Measurements from ENCODE around the gene UTF1.
"Not testable (repeated sequence)": the region's sequence is repeated elsewhere in the genome, so short reads cannot be mapped to it uniquely, and the experiment has no call there.

Gene UTF1

DNA sequence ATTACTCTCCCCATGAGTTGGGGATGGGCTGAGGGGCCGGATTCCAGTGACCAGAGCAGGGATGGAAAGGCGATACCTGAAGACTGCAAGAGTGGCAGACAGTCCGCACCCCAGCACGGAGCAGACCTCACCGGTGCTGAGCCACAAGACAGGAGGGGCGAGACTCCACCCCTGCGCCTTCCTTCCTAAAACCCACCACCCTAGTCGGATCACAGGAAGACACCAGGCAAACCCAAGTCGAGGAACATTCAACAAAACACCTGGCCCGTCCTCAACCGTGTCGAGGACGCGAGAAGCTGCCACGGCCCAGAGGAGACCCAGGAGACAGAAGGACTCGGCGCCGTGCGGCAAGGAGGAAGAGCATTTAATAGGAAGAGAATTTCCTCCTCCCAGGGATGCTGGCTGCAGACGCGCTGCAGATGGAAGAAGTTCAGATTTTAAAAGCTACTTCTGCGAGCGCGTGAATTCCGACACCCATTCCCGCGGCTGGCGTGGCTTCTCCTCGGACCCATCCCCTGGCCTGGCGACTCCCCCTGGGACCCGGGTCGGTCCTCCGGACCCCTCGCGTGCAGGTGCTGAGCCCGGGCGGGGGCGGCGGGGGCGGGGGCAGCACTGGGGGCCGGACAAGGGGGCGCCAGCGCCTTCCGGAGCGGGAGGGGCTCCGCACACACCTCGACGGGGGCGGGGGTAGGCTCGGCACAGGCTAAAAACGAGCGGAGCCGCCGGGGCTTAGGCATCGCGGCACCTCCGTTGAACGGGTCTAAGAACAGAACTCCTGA is 563 bp upstream of the UTF1 start:
- no peak for DNase-seq (ENCODE audit: low spot score)

DNA sequence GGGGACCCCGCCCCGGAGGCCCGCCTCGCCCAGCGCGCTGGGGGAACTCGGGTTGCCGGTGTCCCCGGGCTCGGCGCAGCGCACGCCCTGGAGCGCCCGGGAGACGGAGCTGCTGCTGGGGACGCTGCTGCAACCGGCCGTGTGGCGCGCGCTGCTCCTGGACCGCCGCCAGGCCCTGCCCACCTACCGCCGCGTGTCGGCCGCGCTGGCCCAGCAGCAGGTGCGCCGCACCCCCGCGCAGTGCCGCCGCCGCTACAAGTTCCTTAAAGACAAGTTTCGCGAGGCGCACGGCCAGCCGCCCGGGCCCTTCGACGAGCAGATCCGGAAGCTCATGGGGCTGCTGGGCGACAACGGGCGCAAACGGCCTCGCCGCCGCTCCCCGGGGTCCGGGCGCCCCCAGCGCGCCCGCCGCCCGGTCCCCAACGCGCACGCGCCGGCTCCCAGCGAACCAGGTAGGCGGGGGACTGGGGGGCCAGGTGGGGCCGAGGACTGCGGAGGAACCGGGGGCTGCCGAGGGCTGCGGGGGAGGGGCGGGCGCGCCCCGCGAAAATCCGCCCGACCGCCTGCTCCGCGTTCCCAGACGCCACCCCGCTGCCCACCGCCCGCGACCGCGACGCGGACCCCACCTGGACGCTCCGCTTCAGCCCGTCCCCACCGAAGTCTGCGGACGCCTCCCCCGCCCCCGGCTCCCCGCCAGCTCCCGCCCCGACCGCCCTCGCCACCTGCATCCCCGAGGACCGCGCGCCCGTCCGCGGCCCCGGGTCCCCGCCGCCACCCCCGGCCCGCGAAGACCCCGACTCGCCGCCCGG is 574 bp downstream of the UTF1 start:
- DNase-seq (ENCODE audit: low spot score): no peak

DNA sequence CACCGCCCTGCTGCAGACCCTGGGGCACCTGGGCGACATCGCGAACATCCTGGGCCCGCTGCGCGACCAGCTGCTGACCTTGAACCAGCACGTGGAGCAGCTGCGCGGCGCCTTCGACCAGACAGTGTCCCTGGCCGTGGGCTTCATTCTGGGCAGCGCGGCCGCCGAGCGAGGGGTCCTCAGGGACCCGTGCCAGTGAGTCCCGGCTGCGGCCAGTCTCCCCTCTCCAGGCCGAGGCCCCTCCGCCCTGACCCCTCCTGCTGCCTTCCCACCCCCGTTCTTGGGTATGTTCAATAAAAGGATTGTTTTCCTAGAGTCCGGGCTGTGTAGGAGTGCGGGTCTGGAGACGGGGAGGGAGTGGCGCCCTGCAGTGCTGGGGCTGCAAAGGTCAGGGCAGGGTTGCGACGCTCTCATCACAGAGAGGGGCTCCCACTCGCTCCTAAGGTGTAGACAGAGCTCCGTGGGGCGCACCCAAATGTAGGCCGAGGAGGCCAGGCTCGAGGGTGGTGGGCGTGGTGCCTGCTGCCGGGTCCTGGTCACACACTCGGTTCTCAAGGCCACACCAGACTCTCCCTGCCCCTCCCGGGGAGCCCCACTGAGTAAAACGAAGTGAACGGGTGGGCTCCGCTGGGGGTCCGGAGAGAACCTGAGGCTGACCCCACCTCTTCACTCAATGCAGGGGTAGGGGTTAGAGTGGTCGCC is 1.4 kb downstream of the UTF1 start:
- DNase-seq (ENCODE audit: low spot score): no peak

DNA sequence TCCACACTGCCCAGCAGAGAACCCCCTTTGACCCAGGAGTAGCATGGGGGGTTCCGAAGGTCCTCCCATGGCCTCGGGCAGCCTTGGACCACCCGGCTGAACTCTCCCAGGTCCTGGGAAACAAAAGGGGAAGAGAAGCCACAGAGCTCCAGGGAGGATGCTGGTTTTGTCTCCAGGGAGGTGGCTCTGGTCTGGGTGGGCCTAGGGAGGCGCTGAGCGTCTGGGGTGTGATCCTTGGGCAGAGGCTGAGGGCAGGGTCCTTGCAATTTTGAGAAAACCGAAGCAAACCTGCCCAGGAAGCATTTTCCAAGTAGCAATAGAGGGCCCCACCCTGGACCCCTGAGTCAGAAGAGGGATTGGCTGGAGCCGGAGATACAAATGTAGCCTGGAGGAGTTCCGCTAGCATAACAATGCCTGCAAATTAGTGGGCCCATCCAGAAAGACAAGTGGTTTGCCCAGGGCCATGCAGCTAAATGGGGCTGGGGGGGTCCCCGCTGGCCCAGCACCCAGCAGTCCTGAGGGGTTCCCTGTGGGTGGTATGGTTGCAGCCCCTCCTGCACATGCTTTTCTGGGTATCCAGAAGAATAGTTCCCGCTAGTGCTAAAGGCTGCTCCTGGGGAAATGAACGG is 2.0 kb downstream of the UTF1 start:
- no peak for DNase-seq (ENCODE audit: low spot score)

DNA sequence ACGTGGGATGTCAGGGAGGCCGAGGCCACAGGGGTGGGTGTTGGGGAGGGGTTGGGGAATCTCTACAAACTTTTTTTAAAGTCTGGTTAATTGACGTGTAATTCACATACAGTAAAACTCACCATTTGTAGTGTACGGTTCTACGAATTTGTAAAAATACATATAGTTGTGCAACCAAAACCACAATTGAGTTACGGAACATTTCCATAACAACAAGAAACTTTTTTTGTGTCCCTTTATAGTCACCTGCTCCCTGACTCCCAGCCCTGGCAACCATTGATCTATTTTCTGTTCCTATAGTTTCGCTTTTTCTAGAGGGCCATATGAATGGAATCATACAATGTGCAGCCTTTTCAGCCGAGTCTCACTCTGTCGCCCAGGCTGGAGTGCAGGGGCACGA is 4.8 kb downstream of the UTF1 start:
- DNase-seq (ENCODE audit: low spot score): not testable (repeated sequence)

DNA sequence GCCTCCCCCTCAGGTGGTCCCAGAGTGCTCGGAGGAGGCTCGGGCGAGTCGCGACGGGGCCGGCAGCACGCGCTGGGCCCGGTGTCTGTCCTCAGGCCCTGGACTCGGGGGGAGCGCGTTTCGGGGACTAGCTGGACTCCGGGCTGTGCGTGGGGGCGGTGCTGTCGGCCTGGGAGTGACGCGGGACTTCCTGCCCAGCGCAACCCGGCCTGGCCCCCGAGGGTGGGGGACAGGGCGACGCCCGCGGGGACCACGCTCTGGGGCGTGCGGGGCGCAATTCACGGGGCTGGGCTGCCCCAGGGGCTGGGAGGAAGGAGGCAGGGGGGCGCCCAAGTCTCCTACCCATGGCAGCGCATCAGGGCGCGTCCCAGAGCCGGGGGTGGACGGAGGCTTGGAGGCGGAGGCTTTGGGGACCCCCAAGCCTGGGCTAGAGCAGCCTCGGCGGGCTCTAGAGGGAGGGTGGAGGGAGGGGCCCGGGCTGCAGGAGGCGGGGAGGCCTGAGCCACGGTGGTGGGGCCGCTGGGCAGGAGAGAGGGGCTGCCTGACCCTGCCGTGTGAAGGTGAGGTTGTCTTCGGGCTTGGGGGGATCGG is 5.3 kb downstream of the UTF1 start:
- DNase-seq (ENCODE audit: low spot score): no peak

DNA sequence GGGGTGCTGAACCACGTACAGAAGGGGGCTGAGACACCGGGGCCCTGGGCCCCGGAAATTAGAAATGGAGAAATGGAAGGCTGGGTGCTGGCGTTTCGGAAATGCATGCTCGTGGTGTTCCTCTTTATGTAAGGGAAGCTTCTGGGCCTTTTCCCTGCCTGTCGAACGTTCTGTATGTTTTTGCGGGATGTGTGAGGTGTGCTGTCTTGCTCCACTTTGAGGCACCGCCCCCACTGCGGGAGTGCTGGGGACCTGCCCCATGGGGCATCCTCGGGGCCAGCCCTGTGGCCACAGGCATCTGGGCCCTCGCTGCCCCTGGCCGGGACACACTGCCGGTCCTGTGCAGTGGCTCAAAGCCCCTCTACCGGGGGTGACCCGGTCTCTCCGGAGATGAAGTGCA is 5.9 kb downstream of the UTF1 start:
- no peak for DNase-seq (ENCODE audit: low spot score)

DNA sequence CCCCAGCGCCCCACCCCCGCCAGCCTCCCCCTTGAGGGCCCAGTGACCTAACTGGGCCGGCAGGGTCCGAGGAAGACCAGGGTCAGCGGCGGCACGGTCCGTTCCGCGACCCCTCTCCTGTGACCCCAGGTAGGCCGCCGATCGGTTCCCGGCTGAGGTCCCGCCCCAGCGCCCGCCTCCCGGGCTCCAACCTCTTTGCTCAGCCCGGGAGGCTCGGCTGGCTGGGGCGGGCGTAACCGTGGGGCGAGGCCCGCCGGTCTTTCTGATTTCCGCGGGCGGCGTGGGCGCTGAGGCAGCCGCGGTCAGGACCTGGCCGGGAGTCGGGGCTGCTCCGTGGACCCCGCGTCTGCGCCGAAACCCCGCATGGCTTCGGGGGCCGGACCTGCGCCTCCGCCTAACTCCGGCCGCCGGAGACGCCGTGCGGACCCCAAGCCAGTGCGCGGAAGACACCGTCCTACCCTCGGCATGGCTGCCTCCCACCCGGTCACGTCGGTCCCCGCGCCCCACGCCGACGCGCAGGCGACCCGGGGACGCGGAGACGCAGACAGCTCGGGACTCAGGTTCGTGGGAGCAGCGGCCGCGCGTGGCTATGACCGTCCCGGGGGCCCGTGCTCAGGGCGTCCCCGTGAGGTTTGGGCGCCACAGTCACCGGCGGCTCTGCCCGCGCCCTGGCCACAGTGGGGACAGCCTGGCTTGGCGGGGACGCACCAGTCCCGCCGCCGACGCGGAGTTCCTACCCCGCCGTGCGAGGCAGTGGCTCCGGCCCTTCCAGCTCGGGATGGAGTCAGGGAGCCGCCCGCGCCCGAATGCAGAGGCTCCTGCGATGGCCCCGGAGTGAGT is 6.6 kb downstream of the UTF1 start:
- DNase-seq (ENCODE audit: low spot score): no peak

DNA sequence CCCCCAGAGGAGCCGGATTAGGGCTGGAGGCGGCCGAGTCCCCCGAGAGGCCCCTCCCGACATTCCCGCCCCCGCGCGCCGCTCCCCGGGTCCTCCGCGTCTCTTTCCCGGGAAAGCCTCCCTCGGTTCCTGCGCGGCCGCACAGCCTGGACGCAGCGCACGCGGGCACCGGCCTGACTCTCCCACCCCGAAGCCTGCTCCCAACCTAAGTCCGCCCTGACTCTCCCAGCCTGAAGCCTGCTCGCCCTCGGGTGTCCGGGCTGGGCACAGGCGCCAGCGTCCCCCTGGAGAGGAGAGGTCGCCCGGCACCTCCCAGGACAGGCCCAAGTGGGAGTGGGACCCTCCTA is 7.2 kb downstream of the UTF1 start:
- DNase-seq (ENCODE audit: low spot score): no peak

DNA sequence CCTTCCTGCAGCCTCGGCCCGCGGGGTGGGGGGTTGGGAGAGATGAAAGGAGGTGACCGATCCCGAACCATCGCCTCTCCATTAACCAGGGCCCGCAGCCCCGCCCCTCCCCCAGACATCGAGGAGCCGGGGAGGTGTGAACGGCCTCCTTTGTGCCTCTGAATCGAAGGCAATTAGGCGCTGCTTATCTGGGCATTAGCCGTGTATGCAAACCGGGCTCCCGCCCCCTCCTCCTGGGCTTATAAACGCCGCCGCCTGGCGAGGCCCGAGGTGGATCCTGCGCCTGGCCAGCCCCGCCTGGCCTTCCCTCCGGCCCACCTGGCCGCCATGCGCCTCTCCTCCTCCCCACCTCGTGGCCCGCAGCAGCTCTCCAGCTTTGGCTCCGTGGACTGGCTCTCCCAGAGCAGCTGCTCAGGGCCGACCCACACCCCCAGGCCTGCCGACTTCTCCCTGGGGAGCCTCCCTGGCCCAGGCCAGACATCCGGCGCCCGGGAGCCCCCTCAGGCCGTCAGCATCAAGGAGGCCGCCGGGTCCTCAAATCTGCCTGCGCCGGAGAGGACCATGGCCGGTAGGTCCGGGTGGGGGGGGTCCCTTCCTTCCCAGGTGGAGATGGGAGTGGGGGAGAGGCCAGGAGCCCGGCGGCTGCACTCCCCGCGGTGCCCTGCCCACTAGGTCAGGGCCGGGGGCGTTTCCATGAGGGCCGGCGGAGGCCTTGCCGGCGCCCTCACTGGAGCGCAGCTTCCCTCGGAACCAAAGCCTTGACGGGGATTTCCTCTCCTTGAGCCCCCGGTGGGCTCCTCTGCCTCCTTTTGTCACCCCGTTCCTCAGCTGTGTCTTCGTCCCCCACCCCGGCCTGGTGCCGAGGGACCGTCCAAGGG is 7.8 kb downstream of the UTF1 start, which contains the start of gene VENTX:
Gene VENTX (plus strand): TSS at position 268 of the 878 bp plus-strand sequence. CDS start 60 bp downstream, at position 328.
- no peak for DNase-seq (ENCODE audit: low spot score)

DNA sequence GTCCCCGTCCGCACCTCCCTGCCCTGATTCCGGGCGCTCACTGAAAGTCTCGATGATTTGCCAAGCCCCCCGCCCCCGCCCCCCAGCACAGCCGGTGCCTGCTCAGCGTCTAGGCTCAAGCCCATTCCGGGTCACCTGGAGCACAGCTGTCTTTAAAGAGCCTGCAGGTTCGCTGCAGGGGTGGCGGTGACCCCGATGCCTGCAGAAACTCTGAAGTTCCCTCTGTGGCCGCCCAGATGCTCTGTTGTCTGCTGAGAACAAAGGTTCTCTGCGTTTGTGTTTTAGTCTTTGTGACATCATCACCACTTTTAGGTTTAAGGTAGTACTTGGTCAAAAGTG is 8.4 kb downstream of the UTF1 start:
- no peak for DNase-seq (ENCODE audit: low spot score)

DNA sequence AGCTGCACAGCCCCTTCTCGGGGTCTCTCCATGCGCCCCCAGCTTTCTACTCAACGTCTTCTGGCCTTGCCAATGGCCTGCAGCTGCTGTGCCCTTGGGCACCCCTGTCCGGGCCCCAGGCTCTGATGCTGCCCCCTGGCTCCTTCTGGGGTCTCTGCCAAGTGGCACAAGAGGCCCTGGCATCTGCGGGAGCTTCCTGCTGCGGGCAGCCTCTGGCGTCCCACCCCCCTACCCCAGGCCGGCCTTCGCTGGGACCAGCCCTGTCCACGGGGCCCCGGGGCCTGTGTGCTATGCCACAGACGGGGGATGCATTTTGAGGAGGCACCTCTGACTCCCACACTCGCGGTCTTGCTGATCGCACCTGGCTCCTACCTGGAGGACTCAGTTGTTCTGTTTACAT is 10.0 kb downstream of the UTF1 start:
- DNase-seq (ENCODE audit: low spot score): no peak

DNA sequence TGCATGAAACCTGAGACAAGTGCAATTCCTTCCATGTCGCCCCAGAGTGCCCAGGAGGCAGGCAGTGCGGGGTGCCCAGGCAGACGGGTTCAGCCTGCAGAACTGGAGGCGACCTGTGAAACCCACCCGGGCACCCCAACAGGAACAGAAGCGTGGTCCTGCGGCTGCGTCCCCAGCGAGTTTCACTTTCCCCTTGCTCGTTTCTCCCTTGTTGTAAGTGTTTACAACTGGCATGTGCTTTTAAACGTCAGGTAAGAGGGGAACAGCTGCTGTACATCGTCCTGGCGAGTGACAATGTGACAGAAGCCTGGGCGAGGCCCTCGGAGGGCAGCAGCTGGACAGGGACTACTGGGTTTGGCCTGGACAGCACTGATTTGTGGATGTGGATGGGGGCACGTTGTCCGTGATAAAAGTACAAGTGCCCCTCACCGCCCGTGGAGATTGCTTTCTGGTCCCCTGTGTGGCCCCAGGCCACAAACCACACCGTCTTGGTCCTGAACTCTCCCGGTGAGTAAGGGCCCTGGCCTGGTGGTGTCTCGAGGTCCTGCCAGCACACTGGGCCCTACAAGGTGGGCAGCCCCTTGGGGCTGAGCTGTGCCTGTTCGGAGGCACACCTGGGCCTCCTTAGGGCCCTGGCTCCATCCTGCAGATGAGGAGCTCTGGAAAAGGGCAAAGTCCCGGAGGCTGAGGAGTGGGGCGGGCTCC is 11.6 kb downstream of the UTF1 start:
- DNase-seq (ENCODE audit: low spot score): no peak

DNA sequence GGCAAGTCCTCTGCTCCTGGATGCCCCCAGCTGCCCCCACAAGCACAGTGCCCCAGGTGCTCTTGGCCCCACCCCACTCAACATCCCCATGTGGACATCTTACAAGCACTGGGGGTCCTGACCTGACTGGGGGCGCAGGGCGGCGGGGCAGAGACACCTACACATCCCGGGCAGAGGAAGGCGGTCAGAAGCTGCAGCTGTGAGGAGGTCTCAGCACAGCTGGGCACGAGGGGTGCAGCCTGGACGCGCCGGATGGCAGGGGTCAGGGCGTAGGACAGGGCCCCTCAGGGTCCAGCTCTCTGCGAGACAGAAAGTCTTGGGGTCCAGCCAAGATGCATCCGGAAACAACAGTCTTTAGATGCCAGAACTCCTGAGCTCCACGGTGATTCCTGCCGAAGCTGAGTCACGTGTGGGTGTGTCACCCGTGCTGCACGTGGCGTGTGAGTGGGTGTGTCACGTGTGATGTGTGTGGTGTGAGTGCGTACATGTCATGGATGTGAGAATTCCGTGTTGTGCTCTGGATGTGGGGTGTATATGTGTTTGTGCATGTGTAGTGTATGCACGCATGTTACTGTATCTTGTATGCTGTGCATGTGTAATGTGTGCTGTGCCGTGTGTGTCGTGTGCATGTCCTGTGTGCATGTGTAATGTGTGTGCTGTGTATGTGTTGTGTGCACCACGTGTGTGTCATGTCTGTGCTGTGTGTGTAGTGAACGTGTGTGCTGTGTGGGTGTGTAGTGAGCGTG is 12.8 kb downstream of the UTF1 start:
- peak; percentile 25 for DNase-seq (ENCODE audit: low spot score)

DNA sequence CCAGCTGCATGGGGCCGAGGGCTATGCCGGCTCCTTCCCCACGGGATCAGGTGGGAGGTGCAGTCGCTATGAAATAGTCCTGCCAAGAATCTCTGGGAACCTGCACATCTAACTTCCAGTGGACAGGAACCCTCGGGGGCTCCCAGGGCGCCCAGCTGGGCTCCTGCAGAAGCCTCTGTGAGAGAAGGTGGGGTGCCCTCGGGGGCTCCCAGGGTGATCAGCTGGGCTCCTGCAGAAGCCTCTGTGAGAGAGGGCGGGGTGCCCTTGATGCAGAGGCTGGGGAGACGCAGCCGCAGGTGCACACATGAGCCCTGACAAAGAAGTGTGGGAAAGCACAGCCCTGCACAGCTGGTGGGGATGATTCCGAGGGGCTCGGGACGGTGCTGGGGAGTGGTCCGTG is 13.6 kb downstream of the UTF1 start:
- no peak for DNase-seq (ENCODE audit: low spot score)

DNA sequence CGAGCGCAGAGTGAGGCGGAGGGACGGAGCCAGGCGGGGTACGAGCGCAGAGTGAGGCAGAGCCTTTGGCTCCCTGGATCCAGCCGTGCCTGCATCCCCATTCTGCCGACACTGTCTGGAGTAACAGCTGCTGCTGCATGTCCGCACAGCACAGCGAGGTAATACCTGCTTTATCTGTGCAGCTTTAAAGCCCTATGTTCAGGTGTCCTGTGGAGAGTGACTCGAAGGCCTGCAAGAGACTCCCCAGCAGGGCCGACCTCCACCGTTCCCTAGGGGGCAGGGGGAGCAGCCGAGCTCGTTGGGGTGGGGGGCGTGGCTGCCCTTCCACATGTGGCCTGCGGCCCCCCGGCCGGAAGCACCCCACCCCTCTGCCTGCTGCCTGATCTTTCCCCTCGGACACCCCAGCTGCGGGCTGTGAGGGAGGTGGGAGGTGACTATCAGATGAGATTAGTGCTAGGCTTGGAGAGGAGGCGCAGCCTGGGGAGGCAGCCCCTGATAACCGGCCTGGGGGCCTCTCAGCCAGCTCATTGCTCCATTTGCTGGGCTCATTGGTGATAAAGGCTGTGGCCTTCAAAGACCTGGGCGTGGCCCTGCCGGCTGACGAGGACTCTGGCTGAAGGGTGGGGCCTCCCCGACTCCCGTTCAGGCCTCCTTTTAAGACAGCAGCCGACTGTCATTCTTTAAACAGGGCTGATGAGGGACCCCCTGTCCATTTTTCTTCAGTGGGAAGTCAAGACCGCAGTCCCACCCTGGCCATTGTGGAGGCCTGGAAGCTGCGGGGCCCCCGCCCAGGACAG is 15.6 kb downstream of the UTF1 start:
- DNase-seq (ENCODE audit: low spot score): no peak

DNA sequence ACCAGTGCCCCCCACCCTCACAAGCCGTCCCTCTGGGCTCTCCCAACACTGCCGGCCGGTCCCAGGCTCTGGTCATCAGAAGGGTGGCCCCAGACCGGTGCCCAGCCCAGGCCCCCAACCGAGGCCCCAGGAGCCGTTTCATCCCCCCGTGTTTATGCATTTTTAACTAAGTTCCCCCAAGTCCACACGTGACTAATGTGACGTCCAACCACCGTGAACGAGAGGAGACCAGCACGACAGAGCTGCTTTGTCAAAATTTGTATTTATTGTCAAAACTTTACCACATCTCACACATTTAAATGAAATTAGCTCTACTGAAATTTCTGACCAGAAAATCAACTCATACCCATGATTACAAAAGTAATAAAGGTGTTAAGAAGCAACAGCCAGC is 16.2 kb downstream of the UTF1 start:
- no peak for DNase-seq (ENCODE audit: low spot score)

Measured in COLO829 (cell line).